ENCODE results near the gene COL4A3. TPM values are rescaled to one million over a fixed set of nuclear protein-coding genes. Genes with fewer than 3 reads are reported as not detected.

COL4A3 gene
- total RNA-seq, 6 donors from 2014 or later: 32.9 to 129 (median 60.6) TPM

DNA sequence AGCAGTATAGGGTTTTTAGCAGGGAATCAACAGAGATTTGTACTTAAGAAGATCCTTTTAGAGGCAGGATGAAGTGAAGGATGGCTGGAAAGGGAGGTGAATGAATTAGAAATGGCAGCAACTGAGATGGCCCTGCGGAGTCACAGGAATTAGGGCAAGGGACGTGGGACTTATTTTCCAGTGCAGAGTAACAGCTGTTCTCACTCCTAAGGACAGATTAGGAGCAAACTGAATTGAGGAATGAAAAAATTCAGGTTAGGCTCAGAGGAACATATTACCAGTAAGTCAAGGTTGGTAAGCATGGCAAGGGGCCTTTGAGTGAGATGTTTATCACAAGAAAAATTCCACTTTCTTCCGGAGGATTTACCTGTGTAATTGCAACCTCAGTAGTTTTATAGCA is 34.4 kb downstream of the COL4A3 start:
- no peaks in the 10 kb centered on the region for H3K36me3 ChIP-seq
- H3K27ac ChIP-seq: no peak overlapping the region
- WGBS, 2 donors: 75 to 79% methylated on average over 3 of the region's 3 CpGs
- no peak overlapping the region for H3K4me3 ChIP-seq
- no peak for TF ChIP-seq POLR2AphosphoS5 (IDR thresholded peaks at IDR 0.05)
- TF ChIP-seq CTCF (IDR thresholded peaks at IDR 0.05): no peak
- TF ChIP-seq EP300 (IDR thresholded peaks at IDR 0.05): no peak
- TF ChIP-seq POLR2A (IDR thresholded peaks at IDR 0.05): no peak
- H3K4me1 ChIP-seq: no peaks in the 10 kb centered on the region
- H3K27me3 ChIP-seq: no peaks in the 10 kb centered on the region
- no peaks in the 10 kb centered on the region for H3K9me3 ChIP-seq
- DNase-seq (no peak), ATAC-seq (ENCODE audit: low FRiP score in 2 of 2) (no peak)

- Histone ChIP-seq H3K27me3 (no peaks in the 10 kb centered on the region), H3K4me3 (no peak overlapping the region), H3K9me3 (no peaks in the 10 kb centered on the region), H3K4me1 (no peaks in the 10 kb centered on the region), H3K36me3 (no peaks in the 10 kb centered on the region), H3K27ac (no peak overlapping the region)
- ATAC-seq (ENCODE audit: low FRiP score in 2 of 2): no peak
- TF ChIP-seq EP300 (IDR thresholded peaks at IDR 0.05) (no peak), POLR2A (IDR thresholded peaks at IDR 0.05) (no peak), POLR2AphosphoS5 (IDR thresholded peaks at IDR 0.05) (no peak), CTCF (IDR thresholded peaks at IDR 0.05) (no peak)
- no peak for DNase-seq
- 80% methylated on average over 2 of the region's 2 CpGs for WGBS, 2 donors
Measured at GRCh38 chr2:227201771-227202170, 37.3 kb downstream of the COL4A3 start.

- H3K4me1 ChIP-seq: no peaks in the 10 kb centered on the region
- DNase-seq (no peak), ATAC-seq (ENCODE audit: low FRiP score in 2 of 2) (no peak)
- H3K27ac ChIP-seq: no peak overlapping the region
- no peaks in the 10 kb centered on the region for H3K27me3 ChIP-seq
- H3K36me3 ChIP-seq: no peaks in the 10 kb centered on the region
- 92 to 93% methylated on average over 4 of the region's 4 CpGs for WGBS, 2 donors
- H3K4me3 ChIP-seq: no peak overlapping the region
- no peak for TF ChIP-seq POLR2A (IDR thresholded peaks at IDR 0.05)
- no peak for TF ChIP-seq POLR2AphosphoS5 (IDR thresholded peaks at IDR 0.05)
- no peak for TF ChIP-seq CTCF (IDR thresholded peaks at IDR 0.05)
- no peak for TF ChIP-seq EP300 (IDR thresholded peaks at IDR 0.05)
- H3K9me3 ChIP-seq: no peaks in the 10 kb centered on the region
Measured at GRCh38 chr2:227204452-227204851, 40.0 kb downstream of the COL4A3 start.

- no peak overlapping the region for H3K27ac ChIP-seq
- no peaks in the 10 kb centered on the region for H3K36me3 ChIP-seq
- no peak for TF ChIP-seq POLR2A (IDR thresholded peaks at IDR 0.05)
- TF ChIP-seq CTCF (IDR thresholded peaks at IDR 0.05): no peak
- TF ChIP-seq EP300 (IDR thresholded peaks at IDR 0.05): no peak
- no peak for TF ChIP-seq POLR2AphosphoS5 (IDR thresholded peaks at IDR 0.05)
- H3K27me3 ChIP-seq: no peaks in the 10 kb centered on the region
- no peaks in the 10 kb centered on the region for H3K4me1 ChIP-seq
- no peak overlapping the region for H3K4me3 ChIP-seq
- ATAC-seq (ENCODE audit: low FRiP score in 2 of 2): no peak
- no peaks in the 10 kb centered on the region for H3K9me3 ChIP-seq
- DNase-seq: no peak
- WGBS, 2 donors: 69 to 81% methylated on average over 4 of the region's 4 CpGs
Measured at GRCh38 chr2:227205701-227206100, 41.3 kb downstream of the COL4A3 start.

DNA sequence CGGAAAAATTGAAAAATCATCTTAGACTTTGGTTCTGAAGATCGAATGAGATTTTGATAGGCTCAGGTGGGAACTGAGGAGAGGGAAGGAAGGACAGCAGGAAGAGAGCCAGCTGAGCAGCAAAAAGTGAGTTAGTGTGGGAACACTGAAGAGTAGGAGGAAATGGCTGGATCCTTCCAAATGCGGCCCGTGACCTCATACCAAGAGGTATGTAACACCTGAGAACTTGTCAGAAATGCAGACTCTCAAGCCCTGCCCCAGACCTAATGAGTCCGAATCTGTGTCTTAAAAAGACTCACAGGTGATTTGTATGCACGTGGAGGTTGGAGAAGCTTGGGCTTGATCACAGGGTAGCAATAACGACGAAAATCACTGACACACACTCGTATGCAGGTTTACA is 42.0 kb downstream of the COL4A3 start:
- H3K4me3 ChIP-seq: no peak overlapping the region
- no peak for TF ChIP-seq POLR2A (IDR thresholded peaks at IDR 0.05)
- TF ChIP-seq EP300 (IDR thresholded peaks at IDR 0.05): no peak
- TF ChIP-seq POLR2AphosphoS5 (IDR thresholded peaks at IDR 0.05): no peak
- no peak for TF ChIP-seq CTCF (IDR thresholded peaks at IDR 0.05)
- WGBS, 2 donors: 82 to 92% methylated on average over 9 of the region's 9 CpGs
- no peak for DNase-seq
- H3K4me1 ChIP-seq: no peaks in the 10 kb centered on the region
- no peak overlapping the region for H3K27ac ChIP-seq
- H3K9me3 ChIP-seq: no peaks in the 10 kb centered on the region
- ATAC-seq (ENCODE audit: low FRiP score in 2 of 2): no peak
- H3K27me3 ChIP-seq: no peaks in the 10 kb centered on the region
- H3K36me3 ChIP-seq: no peaks in the 10 kb centered on the region
